Left cardiac atrium (tissue), 4 donors: ENCODE results near the gene CIDEA. TPM values are rescaled to one million over a fixed set of nuclear protein-coding genes. Genes with fewer than 3 reads are reported as not detected.

Experiments used
- ATAC-seq, 2 donors: fragments of 200-7000 bp; cut with Tn5 transposase; one replicate each; pipeline ENCODE4 v1.9.1; 2020; ENCODE audit warnings: mild to moderate bottlenecking in 2 of 2, moderate library complexity in 2 of 2
- DNase-seq: peaks from one replicate; pipeline ENCODE4 v3.0.0-alpha.2; 2020
- intact Hi-C, 2 donors: fragments of 100-400 bp; cut with DNase I; formaldehyde crosslinking; loops; one replicate each; pipeline versions ENCODE4 v1.14.1 to v1.15.1; 2022 to 2023
- total RNA-seq, 2 donors: library from RNA; stranded (reverse); fragmentation: NEBNext Ultra II Directional; extraction: Animal tissue kit (Norgen Biotek cat#: 25700); gene quantifications; one replicate each; pipeline ENCODE4 v1.2.1, GENCODE V29; 2021
- donor health status: DM: no; HTN: yes; CAD: no.
- donor health status: DM: no; HTN: yes; CAD: no; lungs with severe emphysema.
- donor health status: DM: yes; HTN: yes; CAD: no.
- donor health status: Dilated cardiomyopathy.

CIDEA gene
- total RNA-seq, 2 donors from 2014 or later = 11.4 to 17.2 TPM

- ATAC-seq (peak; percentile 77 to 85), DNase-seq (peak; percentile 88)
- intact Hi-C loops = no loop called here
Measured at GRCh38 chr18:12307701-12308385, 53.7 kb downstream of the CIDEA start, which contains the start of gene TUBB6. Gene TUBB6, plus strand, starts transcription at chr18:12308241. Its CDS starts 52 bp downstream, at chr18:12308293.

DNA sequence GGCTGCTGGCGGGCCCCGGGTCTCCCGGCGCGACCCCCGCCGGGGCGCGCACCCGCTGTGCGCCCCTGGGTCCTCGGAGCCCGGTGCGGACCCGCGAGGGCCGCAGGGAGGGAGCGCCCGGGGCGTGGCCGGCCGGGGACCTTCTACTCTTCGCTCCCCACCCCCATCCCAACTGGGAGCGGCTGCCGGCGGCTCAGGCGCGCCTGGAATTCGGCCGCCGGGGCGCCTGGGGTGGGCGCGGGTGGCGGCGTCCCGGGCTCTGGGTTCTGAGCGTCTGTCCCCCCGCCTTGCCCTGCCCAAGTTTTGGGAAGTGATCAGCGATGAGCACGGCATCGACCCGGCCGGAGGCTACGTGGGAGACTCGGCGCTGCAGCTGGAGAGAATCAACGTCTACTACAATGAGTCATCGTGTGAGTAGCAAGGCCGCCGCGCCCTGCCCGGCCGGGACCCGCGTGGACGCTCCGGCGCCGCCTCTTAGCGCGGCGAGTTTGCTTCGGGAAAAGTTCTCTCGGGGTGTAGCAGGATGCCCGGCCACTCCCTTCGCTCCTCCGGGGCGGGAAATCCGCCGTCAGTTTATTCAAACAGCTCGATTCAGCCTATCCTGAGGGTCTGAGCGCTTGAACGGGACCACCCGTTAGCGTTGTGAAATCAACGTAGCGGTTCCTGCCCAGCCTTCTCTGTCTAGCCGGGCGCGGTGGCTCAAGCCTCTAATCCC, 54.4 kb downstream of the CIDEA start:
- intact Hi-C loops = no loop called here
- DNase-seq (peak; percentile 94), ATAC-seq (peak; percentile 74 to 85)

DNA sequence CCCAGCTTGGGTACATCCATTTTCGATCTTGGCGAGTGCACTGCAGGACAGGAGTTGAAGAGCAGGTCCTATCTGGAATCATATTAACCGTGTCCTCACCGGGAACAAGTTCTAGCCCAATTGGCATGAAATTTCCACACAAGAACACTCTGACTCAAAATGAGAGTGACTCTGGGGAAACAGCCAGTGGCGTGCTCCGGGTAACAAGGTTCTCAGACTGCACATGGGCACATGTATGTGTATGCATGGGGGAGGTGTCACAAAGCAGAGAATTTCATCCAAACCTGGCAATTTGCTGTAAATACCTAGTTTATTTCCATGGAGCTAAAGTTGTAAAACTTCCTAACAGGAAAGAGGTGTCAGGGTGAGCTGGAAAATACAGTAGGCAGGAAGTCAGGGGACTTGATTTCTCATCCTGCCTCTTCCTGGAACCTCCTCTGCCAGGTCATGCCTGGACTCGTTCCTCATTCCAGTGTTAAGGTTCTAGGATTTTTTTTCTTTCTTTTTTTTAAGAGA, 55.6 kb downstream of the CIDEA start:
- intact Hi-C loops = no loop called here
- ATAC-seq = no peak
- no peak for DNase-seq

- intact Hi-C loops = no loop called here
- no peak for ATAC-seq
- no peak for DNase-seq
Measured at GRCh38 chr18:12310762-12311161, 56.6 kb downstream of the CIDEA start.

- no peak for ATAC-seq
- no peak for DNase-seq
- intact Hi-C loops = no loop called here
Measured at GRCh38 chr18:12312976-12313375, 58.8 kb downstream of the CIDEA start.

DNA sequence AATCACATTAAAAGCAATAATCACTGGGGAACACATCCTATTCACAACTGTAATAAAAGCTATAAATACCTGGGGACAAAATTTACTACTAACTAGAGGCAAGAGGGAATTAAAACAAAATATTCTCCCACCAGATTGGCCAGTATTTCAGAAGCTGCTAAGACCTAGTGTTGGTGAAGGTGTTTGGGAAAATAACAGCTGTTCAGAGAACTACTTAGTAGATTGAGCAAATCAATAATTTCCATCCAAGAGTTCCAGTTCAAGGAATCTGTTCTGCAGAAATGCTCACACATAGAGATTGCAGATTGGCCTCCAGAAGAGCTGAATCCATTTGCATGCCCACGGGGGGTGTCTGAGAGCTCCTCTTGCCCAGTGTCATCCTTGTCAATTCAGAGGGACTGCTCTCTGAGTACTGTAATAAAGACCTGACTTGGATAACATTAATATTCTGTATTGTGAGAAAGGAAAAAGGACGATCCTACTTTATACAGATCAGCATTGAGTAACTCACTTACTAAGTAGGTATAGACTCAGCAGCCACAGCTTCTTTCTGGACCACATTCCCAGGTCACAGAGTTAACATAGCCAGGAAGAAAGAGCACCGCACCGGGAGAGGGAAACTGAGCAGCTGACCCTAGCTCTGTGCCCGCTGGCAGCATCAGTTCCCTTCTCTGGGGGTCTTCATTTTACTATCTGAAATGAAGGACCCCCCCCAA, 59.5 kb downstream of the CIDEA start:
- DNase-seq (no peak), ATAC-seq (no peak)
- intact Hi-C loops = no loop called here

DNA sequence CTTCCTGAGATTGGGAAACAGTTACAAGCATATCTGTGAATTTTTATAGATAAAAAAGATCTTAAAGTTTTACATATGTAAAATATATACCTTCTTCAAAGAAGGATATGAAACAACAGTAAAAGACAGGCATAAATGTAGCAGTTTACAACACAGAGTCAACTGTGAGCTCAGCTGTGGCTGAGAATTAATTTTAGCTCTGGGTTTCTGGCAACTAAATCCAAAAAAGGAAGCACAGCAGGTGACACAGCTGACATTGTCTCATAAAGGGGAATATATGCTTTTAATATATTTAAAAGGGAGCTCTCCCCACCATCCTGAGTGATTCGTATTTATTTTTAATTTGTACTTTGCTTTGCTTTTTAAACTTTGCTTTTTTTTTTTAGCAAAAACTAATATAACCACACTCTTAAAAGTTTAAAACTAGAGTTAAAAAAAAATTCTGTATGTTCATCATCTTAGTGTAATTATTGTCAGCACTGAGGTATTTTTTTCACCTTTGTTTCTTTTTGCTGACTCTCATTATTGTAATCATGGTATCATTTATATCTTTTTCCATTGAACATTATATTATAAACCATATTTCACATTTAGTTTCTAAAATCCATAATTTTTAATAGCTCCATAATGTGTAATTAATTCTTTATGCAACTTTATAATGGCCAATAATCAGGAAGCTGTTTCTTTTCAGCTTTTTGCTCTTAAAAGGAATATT, 60.6 kb downstream of the CIDEA start:
- ATAC-seq = no peak
- no peak for DNase-seq
- intact Hi-C loops = no loop called here

- ATAC-seq (peak in 1 of 2 donors; percentile 22), DNase-seq (no peak)
- intact Hi-C loops = no loop called here
Measured at GRCh38 chr18:12315490-12315889, 61.3 kb downstream of the CIDEA start.

DNA sequence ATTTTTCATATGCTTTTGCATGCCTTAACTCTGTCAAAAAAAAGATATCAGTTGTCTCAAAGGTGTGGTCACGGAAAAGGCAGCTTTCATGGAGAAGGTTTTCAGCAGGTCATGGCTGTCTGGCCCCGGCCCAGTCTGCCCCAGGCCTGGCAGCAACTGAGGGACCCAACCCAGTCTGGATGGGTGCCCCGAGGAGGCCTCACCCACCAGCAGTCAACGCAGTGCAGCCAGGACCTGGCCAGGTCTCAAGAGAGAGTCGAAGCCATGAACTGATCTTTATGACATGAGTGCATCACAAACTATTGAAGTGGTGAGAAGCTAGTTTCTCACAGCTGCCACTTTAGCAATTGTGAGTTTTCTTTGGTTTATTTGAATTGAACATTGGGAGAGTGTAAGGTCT, 61.8 kb downstream of the CIDEA start:
- intact Hi-C loops = no loop called here
- DNase-seq = peak; percentile 79
- peak; percentile 71 to 77 for ATAC-seq

- intact Hi-C loops = no loop called here
- ATAC-seq = peak; percentile 56 to 70
- DNase-seq = no peak
Measured at GRCh38 chr18:12317664-12318333, 63.6 kb downstream of the CIDEA start.

DNA sequence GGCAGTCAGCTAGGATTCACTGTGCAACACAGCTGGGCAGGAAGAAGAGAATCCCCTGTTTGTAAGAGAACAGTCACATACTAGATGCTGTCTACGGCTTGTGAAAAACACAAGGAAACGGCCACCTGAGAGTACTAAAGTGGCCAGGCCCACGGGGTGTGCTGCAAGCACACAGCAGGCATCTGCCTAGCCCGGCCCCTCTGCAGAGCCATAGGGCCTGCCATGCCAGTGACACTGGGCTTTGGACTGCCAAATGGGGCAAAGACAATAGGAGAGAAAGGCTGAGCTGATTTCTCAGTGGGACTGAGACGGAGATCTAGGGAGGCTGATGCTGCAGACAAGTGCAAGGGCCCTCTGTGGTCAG, 64.2 kb downstream of the CIDEA start:
- ATAC-seq (peak; percentile 8 to 75), DNase-seq (no peak)
- intact Hi-C loops = no loop called here

DNA sequence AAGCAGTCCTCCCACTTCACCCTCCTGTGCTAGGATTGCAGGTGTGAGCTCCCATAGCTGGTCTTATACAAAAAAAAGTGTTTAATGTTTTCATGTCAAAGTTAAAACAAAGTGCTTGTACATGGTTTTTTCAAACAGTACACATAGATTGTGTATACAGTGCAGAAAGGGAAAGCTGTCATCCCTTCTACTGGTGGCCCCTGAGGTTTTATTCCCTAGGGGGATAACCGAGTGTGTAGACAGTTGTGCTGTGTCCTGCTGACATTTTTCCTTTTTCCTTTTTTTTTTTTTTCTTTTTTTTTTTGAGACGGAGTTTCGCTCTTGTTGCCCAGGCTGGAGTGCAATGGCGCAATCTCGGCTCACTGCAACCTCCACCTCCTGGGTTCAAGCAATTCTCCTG, 64.7 kb downstream of the CIDEA start:
- DNase-seq (no peak), ATAC-seq (no peak)
- intact Hi-C loops = no loop called here

GRCh38 chr18:12321333-12321732, 67.2 kb downstream of the CIDEA start:
- ATAC-seq (no peak), DNase-seq (no peak)
- intact Hi-C loops = loop anchor here in 1 of 2 donors (10.0 kb wide), 1 partner anchor 53 kb away; the partner anchor contains the start of gene AFG3L2

DNA sequence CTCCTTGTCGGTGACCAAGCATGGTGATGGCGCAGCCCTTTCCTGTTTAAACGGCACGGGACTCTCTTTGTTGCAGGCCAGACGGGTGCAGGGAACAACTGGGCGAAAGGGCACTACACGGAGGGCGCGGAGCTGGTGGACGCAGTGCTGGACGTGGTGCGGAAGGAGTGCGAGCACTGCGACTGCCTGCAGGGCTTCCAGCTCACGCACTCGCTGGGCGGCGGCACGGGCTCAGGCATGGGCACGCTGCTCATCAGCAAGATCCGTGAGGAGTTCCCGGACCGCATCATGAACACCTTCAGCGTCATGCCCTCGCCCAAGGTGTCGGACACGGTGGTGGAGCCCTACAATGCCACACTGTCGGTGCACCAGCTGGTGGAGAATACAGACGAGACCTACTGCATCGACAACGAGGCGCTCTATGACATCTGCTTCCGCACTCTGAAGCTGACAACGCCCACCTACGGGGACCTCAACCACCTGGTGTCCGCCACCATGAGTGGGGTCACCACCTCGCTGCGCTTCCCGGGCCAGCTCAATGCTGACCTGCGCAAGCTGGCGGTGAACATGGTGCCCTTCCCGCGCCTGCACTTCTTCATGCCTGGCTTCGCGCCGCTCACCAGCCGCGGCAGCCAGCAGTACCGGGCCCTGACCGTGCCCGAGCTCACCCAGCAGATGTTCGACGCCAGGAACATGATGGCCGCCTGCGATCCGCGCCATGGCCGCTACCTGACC, 71.0 kb downstream of the CIDEA start:
- DNase-seq = no peak
- intact Hi-C loops = loop anchor here in 1 of 2 donors (10.0 kb wide), 1 partner anchor 50 kb away; the partner anchor contains the start of gene AFG3L2
- no peak for ATAC-seq

DNA sequence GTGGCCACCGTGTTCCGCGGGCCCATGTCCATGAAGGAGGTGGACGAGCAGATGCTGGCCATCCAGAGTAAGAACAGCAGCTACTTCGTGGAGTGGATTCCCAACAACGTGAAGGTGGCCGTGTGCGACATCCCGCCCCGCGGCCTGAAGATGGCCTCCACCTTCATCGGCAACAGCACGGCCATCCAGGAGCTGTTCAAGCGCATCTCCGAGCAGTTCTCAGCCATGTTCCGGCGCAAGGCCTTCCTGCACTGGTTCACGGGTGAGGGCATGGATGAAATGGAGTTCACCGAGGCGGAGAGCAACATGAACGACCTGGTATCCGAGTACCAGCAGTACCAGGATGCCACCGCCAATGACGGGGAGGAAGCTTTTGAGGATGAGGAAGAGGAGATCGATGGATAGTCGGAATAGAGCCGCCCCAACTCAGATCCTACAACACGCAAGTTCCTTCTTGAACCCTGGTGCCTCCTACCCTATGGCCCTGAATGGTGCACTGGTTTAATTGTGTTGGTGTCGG, 71.6 kb downstream of the CIDEA start:
- DNase-seq = no peak
- intact Hi-C loops = loop anchor here in 1 of 2 donors (10.0 kb wide), 1 partner anchor 49 kb away; the partner anchor contains the start of gene AFG3L2

DNA sequence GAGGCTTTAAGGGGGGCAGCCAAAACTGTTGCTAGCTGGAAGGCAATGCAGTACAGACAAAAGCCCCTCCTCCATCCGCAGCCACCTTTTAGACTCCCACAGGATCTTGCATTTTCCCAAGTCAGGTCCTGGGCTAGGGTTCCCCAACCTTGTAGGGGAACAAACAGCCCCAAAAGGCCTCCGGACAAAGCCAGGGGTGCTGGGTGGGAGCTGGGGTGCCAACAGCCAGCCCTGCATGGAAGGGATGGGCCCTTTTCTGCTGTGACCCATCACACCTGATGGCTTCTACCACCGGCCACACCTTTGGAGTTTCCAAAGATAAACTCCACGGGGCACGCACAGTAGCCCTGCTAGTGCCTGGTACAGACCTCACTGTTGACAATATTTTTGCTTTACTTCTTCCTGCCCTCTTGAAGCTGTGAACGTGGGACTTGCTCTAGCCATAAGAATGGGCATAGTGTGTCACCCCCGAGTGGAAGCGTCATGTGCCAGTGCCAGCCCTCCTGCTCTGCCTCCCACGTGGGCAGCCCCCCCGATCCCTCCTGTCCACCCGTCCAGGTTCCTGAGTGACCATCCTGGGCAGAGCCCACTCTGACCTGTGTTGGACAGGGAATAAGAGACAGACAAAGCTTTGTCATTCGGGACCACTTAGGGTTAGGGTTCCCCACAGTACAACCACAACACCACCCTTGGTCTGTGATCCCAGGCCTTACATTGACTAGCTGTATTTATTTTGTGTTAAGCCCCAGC, 72.7 kb downstream of the CIDEA start:
- ATAC-seq (peak; percentile 8 to 9), DNase-seq (no peak)
- intact Hi-C loops = loop anchor here in 1 of 2 donors (10.0 kb wide), 1 partner anchor 48 kb away; the partner anchor contains the start of gene AFG3L2

More for the DNA sequence above, 71.6 kb downstream of the CIDEA start:
- ATAC-seq = no peak
